SHP77 treated with DMSO at 0.1 percent for 48 hours (cell line): ENCODE measurements around the gene PLS3.

Experiments used
- DNase-seq: peaks from one replicate; lab custom pipeline; 2025; lab: John Stamatoyannopoulos, UW

PLS3 gene

GRCh38 chrX:115571712-115572111 lies 10.7 kb downstream of the PLS3 start:
- no peak for DNase-seq

GRCh38 chrX:115573185-115573584 lies 12.2 kb downstream of the PLS3 start:
- DNase-seq = no peak

GRCh38 chrX:115576676-115577075 lies 15.7 kb downstream of the PLS3 start:
- DNase-seq = no peak

DNA sequence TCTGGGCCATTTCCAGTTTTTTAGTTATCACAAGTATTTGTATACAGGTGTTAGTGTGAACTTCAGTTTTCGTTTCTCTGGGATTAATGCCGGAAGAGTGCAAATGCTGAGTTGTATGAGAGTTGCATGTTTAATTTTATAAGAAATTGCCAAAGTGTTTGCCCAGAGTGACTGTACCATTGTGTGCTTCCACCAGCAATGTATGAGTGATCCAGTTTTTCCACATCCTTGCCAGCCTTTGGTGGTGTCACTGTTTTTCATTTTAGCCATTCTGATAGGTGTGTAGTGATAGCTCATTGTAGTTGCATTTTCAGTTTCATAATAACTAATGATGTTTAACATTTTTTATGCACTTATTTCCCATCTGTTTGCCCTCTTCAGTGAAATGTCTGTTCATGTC lies 18.4 kb downstream of the PLS3 start:
- DNase-seq = no peak

- DNase-seq = no peak
Observed at GRCh38 chrX:115579786-115580294, 18.9 kb downstream of the PLS3 start.

DNA sequence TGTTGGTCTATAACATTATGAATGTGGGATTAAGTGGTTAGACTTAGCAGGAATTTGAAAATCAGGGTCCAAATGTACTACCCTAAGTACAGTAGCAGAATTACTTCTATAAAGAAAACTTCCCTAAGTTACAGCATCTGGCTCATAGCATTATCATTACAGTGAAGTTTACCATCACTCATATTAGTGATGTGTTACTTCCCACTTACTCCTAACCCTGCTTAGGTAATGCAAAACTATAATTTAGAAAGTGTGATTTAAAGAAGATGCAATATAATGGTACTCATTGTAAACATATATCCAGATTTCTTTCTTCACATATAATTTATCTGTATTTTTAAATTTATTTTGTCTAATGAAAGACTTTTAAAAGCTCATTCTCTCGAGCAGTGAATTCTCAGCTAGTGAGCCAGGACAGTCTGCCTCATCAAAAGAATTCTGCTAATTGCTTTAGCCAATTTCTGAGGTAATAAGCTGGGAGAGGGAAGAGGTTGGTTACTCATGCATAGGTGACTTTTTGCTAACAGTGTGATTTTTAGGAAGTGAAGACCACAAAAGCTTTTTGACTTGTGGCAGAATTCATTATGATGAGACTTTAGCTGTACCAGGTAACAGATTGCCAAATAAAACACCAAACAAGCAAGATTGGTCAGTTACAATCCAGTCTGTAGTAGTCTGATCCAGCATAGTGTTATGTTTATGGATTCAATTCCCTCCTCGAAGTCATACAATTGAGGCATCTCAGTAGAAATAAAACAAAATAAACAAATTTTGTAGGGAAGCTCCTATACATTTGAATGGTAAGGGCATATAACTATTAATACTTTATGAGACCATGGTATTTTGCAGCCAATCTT lies 21.0 kb downstream of the PLS3 start:
- no peak for DNase-seq

DNA sequence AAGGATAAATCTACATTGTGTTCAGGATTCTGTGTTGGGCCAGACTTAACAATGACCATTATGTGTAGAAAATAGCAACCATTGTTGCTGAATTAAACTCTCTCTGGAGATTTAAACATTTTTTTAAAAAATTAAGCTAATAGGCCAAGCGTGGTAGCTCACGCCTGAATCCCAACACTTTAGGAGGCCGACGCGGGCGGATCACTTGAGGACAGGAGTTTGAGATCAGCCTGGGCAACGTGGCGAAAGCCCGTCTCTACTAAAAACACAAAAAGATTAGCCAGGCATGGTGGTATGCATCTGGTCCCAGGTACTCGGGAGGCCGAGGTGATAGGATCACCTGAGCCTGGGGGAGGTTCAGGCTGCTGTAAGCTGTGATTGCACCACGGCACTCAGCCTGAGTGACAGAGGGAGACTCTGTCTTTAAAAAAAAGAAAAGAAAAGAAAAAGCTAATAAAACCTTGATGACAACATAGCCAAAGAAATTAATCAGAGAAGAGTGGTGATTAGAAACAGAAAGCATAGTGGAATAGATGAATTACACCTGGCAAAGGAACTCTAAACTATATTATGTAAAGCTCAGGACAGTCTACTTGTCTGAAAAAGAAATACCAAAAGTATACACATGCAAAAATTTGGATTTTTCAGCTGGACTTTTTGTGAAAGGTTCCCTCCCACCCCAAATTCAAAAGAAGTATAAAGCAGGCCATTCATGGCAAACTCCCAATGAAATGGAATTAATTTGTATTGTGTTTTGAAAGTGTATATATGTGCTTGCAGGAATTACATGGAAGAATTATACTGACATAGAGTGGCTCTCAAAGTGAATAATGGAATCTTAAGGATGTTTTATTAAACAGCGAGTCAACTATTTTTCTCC lies 21.9 kb downstream of the PLS3 start:
- no peak for DNase-seq

GRCh38 chrX:115583496-115584004 lies 22.6 kb downstream of the PLS3 start:
- no peak for DNase-seq

GRCh38 chrX:115584696-115585095 lies 23.7 kb downstream of the PLS3 start:
- no peak for DNase-seq

- no peak for DNase-seq
Observed at GRCh38 chrX:115588179-115588578, 27.2 kb downstream of the PLS3 start.

DNA sequence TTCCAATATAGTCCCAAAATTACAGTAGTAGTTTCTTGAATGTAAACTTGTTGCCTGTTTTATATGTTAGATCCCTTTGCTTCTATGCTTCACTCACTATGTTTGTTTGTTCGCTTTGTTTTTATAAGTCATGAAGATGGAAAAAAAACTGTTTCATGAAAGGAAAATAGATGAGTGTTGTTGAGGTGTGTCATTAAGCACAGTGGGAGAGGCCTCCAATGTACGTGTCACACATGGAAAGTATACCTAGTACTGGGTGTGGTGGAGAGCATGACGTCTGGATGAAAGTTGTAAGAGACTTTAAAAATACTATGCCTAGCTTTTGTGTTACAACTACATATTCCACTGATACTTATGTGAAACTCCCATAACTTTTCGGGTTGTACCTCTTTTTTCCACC lies 28.4 kb downstream of the PLS3 start:
- no peak for DNase-seq

GRCh38 chrX:115591420-115591819 lies 30.4 kb downstream of the PLS3 start:
- DNase-seq = no peak

- no peak for DNase-seq
Observed at GRCh38 chrX:115591856-115592842, 31.2 kb downstream of the PLS3 start.

DNA sequence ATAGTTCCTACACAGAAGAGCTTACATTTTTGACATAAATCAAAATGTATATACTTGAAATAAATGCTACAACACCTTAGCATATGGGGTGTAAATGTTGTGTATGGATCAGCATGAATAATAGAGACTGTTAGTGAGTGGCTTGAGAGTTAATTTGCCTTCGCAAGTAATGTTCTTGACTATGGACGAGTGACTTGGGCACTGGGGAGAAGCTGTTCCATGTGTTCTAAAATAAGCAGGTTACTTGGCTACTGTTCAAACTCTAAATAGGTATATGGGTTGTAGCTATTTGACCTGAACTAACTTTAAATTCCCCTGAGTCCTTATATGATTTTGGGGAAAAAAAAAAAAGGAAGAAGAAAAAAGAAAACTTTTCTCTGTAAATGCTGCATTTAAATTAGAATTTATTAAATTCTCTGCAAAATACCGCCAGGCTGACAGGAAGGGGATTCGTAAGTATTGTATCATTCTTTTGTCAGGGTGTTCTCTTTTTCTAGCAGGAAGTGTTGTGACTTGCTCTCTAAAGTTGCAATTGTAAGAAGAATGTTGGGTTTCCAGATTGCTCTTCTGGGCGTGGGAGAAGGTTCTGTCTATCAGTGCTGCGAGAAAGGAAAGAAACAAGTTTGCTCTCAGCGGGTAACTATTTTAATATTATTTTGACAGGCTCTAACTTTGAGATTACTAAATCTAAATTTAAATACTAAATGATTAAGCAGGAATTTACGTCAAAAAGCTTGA lies 32.2 kb downstream of the PLS3 start:
- no peak for DNase-seq

DNA sequence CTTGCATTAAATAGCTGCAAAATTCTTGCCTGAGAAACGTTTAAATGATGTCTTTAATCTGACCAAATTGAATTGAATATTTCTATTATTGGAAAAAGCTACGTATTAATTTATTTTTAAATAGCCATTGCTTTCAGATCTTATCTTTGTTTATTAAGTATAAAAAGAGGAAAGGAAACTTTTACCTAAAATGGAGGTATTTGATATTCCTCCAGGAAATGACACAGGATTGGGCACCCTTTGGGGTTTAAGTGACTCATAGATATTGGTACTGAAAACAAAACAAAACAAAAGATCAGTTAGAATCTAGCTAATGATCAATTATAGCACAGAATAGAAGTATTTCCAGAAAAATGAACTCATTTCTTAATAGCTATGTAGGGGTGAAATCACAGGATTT lies 34.1 kb downstream of the PLS3 start:
- DNase-seq = no peak

DNA sequence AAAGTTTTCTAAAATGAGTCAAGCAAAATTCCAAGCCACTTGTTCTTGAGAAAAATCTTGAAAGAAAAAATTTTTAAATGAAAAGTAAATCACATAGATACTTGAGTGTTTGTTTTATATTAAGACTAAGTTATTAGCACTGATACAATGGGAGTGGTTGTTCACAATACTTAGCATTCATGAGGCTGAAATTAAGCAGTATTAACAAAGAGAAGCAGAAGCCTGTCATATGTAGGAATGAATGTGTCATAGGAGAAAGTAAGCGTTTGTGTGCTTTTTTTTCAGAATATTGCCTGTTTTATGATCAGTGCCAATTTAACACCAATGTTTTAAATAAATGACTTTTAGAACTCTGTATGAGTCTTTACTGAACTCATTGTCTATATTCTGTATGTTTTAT lies 37.6 kb downstream of the PLS3 start:
- no peak for DNase-seq

DNA sequence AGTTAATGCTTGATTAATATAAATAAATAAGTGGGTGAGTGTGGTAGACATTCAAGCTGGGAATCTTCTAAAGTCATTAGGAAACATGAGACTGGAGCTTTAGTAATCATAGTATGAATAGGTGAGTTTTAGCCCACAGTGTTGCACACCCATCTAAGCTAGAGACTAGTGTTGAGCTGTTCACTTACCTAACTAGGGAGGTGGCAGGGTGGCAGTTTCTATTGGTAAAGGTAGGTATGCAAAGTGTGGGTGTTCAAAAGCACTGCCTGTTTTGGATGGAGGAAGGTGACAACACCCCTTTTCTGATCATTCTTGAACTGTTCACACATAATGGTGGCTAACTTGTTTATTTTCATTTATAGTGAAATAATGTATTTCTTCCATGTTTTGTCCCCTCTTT lies 41.3 kb downstream of the PLS3 start:
- no peak for DNase-seq

GRCh38 chrX:115602729-115603389 lies 41.9 kb downstream of the PLS3 start:
- no peak for DNase-seq

GRCh38 chrX:115603534-115604074 lies 42.6 kb downstream of the PLS3 start:
- DNase-seq = no peak

DNA sequence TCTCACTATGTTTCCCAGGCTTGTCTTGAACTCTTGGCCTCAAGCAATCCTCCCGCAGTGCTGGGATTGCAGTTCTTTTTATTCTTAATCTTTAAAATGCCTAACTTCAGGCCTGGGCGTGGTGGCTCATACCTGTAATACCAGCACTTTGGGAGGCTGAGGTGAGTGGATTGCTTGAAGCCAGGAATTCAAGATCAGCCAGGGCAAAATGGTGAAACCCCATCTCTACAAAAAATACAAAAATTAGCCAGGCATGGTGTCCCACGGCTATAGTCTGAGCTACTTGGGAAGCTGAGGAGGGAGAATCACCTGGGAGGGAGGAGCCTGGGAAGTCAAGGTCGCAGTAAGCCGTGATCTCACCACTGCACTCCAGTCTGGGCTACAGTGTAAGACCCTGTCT lies 45.9 kb downstream of the PLS3 start:
- DNase-seq = no peak
